CD14-positive monocyte (primary cell): ENCODE data around the gene ZFYVE1. TPM values are rescaled to one million over a fixed set of nuclear protein-coding genes. Genes with fewer than 3 reads are reported as not detected.

ENCODE experiments used
- DNase-seq, 3 donors: peaks; one replicate each; pipeline ENCODE4 v3.0.0-alpha.2; 2011 to 2022
- H2AFZ ChIP-seq: 2 replicates; pipeline ENCODE4 v1.6.0; 2012; ENCODE audit warnings: mild to moderate bottlenecking, low read depth, low read length, inconsistent platforms; ENCODE audit not compliant: insufficient read depth, poor library complexity, severe bottlenecking
- H3K27ac ChIP-seq, 2 donors: 1 replicate in 1 of 2; 2 replicates in 1 of 2; pipeline ENCODE4 v1.5.1; 2012 to 2013; ENCODE audit warnings: low read length in 2 of 2, control low read depth in 1 of 2, inconsistent platforms in 1 of 2, low read depth in 1 of 2, mild to moderate bottlenecking in 1 of 2
- H3K27me3 ChIP-seq, 2 donors: one replicate each; pipeline versions ENCODE4 v1.6.0 to v1.6.1; 2011 to 2013; ENCODE audit warnings: low read length in 2 of 2; ENCODE audit not compliant: control insufficient read depth in 2 of 2, insufficient read depth in 2 of 2
- H3K36me3 ChIP-seq, 2 donors: replicated peaks in 1 of 2; 1 replicate in 1 of 2; 2 replicates in 1 of 2; pipeline versions ENCODE4 v1.5.1 to v1.6.1; 2012 to 2013; ENCODE audit warnings: low read length in 2 of 2, control low read depth in 1 of 2, inconsistent platforms in 1 of 2, mild to moderate bottlenecking in 1 of 2; ENCODE audit not compliant: insufficient read depth in 2 of 2, control insufficient read depth in 1 of 2
- H3K4me1 ChIP-seq, 2 donors: 1 replicate in 1 of 2; 2 replicates in 1 of 2; pipeline versions ENCODE4 v1.5.1 to v1.6.1; 2012 to 2013; ENCODE audit warnings: low read length in 2 of 2, control low read depth in 1 of 2, inconsistent platforms in 1 of 2, mild to moderate bottlenecking in 1 of 2, moderate library complexity in 1 of 2; ENCODE audit not compliant: insufficient read depth in 2 of 2, control insufficient read depth in 1 of 2
- H3K4me2 ChIP-seq: replicated peaks from 2 replicates; pipeline ENCODE3; 2012; ENCODE audit warnings: low read length, moderate library complexity, mild to moderate bottlenecking; ENCODE audit not compliant: poor library complexity, severe bottlenecking; ENCODE audit errors: extremely low read depth
- H3K4me3 ChIP-seq, 3 experiments: fragments of 200-600 bp in 1 of 3; sonication (generic) in 1 of 3; replicated peaks in 1 of 3; 1 replicate in 2 of 3; 2 replicates in 1 of 3; pipeline ENCODE4 v1.5.1; 2011 to 2013; ENCODE audit warnings: low read length in 3 of 3, mild to moderate bottlenecking in 3 of 3, control low read depth in 2 of 3, low read depth in 2 of 3, inconsistent platforms in 1 of 3, moderate library complexity in 1 of 3
- H3K79me2 ChIP-seq: 2 replicates; pipeline ENCODE4 v1.6.0; 2012; ENCODE audit warnings: mild to moderate bottlenecking, control low read depth, inconsistent platforms, low read length, moderate library complexity; ENCODE audit not compliant: insufficient read depth
- H3K9ac ChIP-seq: 2 replicates; pipeline ENCODE4 v1.6.0; 2017; ENCODE audit warnings: low read length, mild to moderate bottlenecking; ENCODE audit not compliant: insufficient read depth, poor library complexity, severe bottlenecking
- H3K9me3 ChIP-seq, 2 donors: replicated peaks in 1 of 2; 1 replicate in 1 of 2; 2 replicates in 1 of 2; pipeline versions ENCODE4 v1.5.1 to v1.6.1; 2012 to 2013; ENCODE audit warnings: low read length in 2 of 2, control low read depth in 1 of 2; ENCODE audit not compliant: control insufficient read depth in 1 of 2, insufficient read depth in 1 of 2
- H4K20me1 ChIP-seq: 2 replicates; pipeline ENCODE4 v1.6.0; 2012; ENCODE audit warnings: mild to moderate bottlenecking, low read length, control low read depth, moderate library complexity; ENCODE audit not compliant: insufficient read depth
- H3K27ac Mint-ChIP-seq, 7 donors: one replicate each; pipeline ENCODE4 v1.8.0; 2020; ENCODE audit warnings: mild to moderate bottlenecking in 7 of 7, mixed read lengths in 7 of 7, moderate library complexity in 6 of 7, inconsistent platforms in 2 of 7
- H3K27me3 Mint-ChIP-seq, 3 donors: one replicate each; pipeline ENCODE4 v1.8.0; 2021 to 2022; ENCODE audit warnings: low read depth in 3 of 3, mild to moderate bottlenecking in 3 of 3, mixed read lengths in 3 of 3, moderate library complexity in 3 of 3, inconsistent platforms in 1 of 3
- H3K36me3 Mint-ChIP-seq, 2 donors: one replicate each; pipeline ENCODE4 v1.8.0; 2020; ENCODE audit warnings: mixed read lengths in 2 of 2, inconsistent platforms in 1 of 2, mild to moderate bottlenecking in 1 of 2
- H3K4me1 Mint-ChIP-seq: one replicate; pipeline ENCODE4 v1.8.0; 2020; ENCODE audit warnings: mild to moderate bottlenecking, mixed read lengths
- H3K4me3 Mint-ChIP-seq, 2 donors: one replicate each; pipeline ENCODE4 v1.8.0; 2020; ENCODE audit warnings: mild to moderate bottlenecking in 2 of 2, mixed read lengths in 2 of 2, moderate library complexity in 1 of 2
- H3K9me3 Mint-ChIP-seq, 7 donors: one replicate each; pipeline ENCODE4 v1.8.0; 2020 to 2022; ENCODE audit warnings: mixed read lengths in 7 of 7, mild to moderate bottlenecking in 6 of 7, moderate library complexity in 6 of 7, inconsistent platforms in 2 of 7
- CTCF ChIP-seq: fragments of 200-600 bp; IDR thresholded peaks from one replicate; pipeline ENCODE4 v1.8.0; 2022; ENCODE audit warnings: antibody characterized with exemption, mild to moderate bottlenecking
- WGBS: methylation state at CpG from one replicate; pipeline ENCODE4 v1.1.5; 2013; ENCODE audit warnings: missing lambda C conversion rate; ENCODE audit not compliant: insufficient coverage; 5-methylcytosine and 5-hydroxymethylcytosine counted together
- intact Hi-C, 2 donors: fragments of 100-400 bp; cut with micrococcal nuclease; formaldehyde crosslinking; loops; one replicate each; pipeline versions ENCODE4 v1.15.0 to v1.15.1; 2023
- polyA plus RNA-seq, 3 donors: library from polyadenylated mRNA; depleted of rRNA in 1 of 3; unstranded in 2 of 3; stranded (reverse) in 1 of 3; fragments of 300-500 nt in 2 of 3; fragments of >200 nt in 1 of 3; fragmentation: Illumina TruSeq in 2 of 3; gene quantifications; 1 replicate in 2 of 3; 2 replicates in 1 of 3; pipeline ENCODE4 v1.2.3, GENCODE V29; 2012 to 2021

The ZFYVE1 gene
- polyA plus RNA-seq, 3 donors = 4.9 to 18.6 (median 5.3) TPM

- H2AFZ ChIP-seq = no peak overlapping the region
- TF ChIP-seq CTCF = no peak
- H4K20me1 ChIP-seq = no peaks in the 10 kb centered on the region
- H3K9me3 Mint-ChIP-seq = no peaks in the 10 kb centered on the region
- H3K4me2 ChIP-seq = no peak overlapping the region
- peaks cover 85 to 100% of the 10 kb centered on the region in 2 donors for H3K36me3 ChIP-seq
- H3K4me3 ChIP-seq = no peak overlapping the region
- peaks cover 91 to 99% of the 10 kb centered on the region in 2 donors for H3K36me3 Mint-ChIP-seq
- H3K4me1 ChIP-seq = no peaks in the 10 kb centered on the region
- intact Hi-C loops = no loop called here
- H3K79me2 ChIP-seq = no peaks in the 10 kb centered on the region
- no peak for DNase-seq
- WGBS = 99% methylated on average over 10 of the region's 12 CpGs
- no peak overlapping the region for H3K4me3 Mint-ChIP-seq
- no peak overlapping the region for H3K27ac ChIP-seq
- H3K27me3 ChIP-seq = no peaks in the 10 kb centered on the region
- H3K27me3 Mint-ChIP-seq = no peaks in the 10 kb centered on the region
- H3K27ac Mint-ChIP-seq = no peak overlapping the region
- H3K9me3 ChIP-seq = no peaks in the 10 kb centered on the region
- H3K4me1 Mint-ChIP-seq = no peaks in the 10 kb centered on the region
- H3K9ac ChIP-seq = no peak overlapping the region
Observed at GRCh38 chr14:72974661-72975060, 52.2 kb downstream of the ZFYVE1 start.

GRCh38 chr14:72970824-72971434, 56.0 kb downstream of the ZFYVE1 start:
- Mint-ChIP-seq H3K9me3 (no peaks in the 10 kb centered on the region), H3K27ac (no peak overlapping the region), H3K36me3 (peaks cover 80 to 86% of the 10 kb centered on the region in 2 donors)

More at GRCh38 chr14:72970824-72971434, 56.0 kb downstream of the ZFYVE1 start:
- no peaks in the 10 kb centered on the region for H4K20me1 ChIP-seq
- no peak overlapping the region for H3K4me2 ChIP-seq
- H3K4me1 ChIP-seq = no peaks in the 10 kb centered on the region
- 98% methylated on average over 20 of the region's 20 CpGs for WGBS
- TF ChIP-seq CTCF = no peak
- Mint-ChIP-seq H3K27me3 (no peaks in the 10 kb centered on the region), H3K4me1 (no peaks in the 10 kb centered on the region), H3K4me3 (no peak overlapping the region)
- no peak overlapping the region for H3K27ac ChIP-seq
- H3K9me3 ChIP-seq = no peaks in the 10 kb centered on the region
- H3K79me2 ChIP-seq = no peaks in the 10 kb centered on the region
- H3K36me3 ChIP-seq = peaks cover 66 to 86% of the 10 kb centered on the region in 2 donors
- H3K4me3 ChIP-seq = no peak overlapping the region
- intact Hi-C loops = no loop called here
- no peak for DNase-seq
- H3K27me3 ChIP-seq = no peaks in the 10 kb centered on the region
- H3K9ac ChIP-seq = no peak overlapping the region
- no peak overlapping the region for H2AFZ ChIP-seq
